PC-3 (cell line): ENCODE results near the gene ZNF275.

Experiments
- EZH2 ChIP-seq: fragments of 300-600 bp; sonication (generic); IDR thresholded peaks from one replicate; pipeline ENCODE4 v1.6.1; 2017; ENCODE audit warnings: antibody characterized with exemption, mild to moderate bottlenecking, low read length; ENCODE audit not compliant: unreplicated experiment
- TF ChIP-seq, protein P1 (sequence below): fragments of 300-600 bp; sonication (generic); conservative IDR thresholded peaks from 2 replicates; pipeline ENCODE4 v1.5.1; 2017; ENCODE audit warnings: antibody characterized with exemption, low read depth, mild to moderate bottlenecking, low read length

DNA sequence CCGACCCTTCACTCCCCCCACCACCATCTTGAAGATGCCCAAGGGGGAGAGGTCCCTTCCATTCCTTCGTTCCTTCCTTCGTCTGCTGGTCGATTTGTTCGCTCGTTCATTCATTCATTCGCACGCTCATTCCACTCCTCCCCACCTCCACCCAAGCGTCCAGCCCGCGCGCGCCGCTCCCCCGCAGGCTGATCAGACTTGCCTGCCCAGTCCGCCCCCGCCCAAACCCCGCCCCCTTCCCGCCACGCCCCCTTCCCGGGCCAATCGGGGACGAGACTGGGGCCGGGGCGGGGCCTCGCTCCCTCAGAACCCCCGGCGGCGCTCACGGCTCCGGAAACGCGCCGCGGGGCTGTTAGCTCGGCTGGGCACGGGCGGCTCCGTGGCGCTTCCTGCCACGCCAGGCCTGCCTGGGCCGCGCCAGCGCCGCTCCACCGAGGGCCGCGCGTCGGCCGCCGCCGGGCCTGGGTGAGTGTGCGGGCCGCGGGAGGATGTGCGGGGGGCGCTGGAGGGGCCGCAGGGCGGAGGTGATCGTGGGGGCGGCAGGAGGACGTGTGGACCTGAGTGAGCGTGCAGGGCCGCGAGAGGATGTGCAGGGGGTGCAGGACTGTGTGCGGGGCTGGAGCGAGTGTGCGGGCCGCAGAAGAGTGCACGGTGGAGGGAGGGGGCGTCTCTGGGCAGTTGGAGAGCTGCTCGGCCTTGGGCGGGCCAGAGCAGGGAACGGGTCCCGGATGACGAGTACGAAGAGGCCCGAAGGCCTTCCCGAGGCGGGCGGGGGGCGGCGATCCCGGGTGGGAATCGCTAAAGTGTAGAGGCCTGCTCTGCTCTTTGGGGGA is at the start of gene ZNF275:
- TF ChIP-seq, protein P1, sequence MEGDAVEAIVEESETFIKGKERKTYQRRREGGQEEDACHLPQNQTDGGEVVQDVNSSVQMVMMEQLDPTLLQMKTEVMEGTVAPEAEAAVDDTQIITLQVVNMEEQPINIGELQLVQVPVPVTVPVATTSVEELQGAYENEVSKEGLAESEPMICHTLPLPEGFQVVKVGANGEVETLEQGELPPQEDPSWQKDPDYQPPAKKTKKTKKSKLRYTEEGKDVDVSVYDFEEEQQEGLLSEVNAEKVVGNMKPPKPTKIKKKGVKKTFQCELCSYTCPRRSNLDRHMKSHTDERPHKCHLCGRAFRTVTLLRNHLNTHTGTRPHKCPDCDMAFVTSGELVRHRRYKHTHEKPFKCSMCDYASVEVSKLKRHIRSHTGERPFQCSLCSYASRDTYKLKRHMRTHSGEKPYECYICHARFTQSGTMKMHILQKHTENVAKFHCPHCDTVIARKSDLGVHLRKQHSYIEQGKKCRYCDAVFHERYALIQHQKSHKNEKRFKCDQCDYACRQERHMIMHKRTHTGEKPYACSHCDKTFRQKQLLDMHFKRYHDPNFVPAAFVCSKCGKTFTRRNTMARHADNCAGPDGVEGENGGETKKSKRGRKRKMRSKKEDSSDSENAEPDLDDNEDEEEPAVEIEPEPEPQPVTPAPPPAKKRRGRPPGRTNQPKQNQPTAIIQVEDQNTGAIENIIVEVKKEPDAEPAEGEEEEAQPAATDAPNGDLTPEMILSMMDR: no peak
- TF ChIP-seq EZH2: no peak
